Measurements from ENCODE around the gene TASL. TPM values are rescaled to one million over a fixed set of nuclear protein-coding genes. Genes with fewer than 3 reads are reported as not detected.
A peak's percentile ranks its signal among the peaks of the same experiment; 100 is the strongest.

The TASL gene
- polyA plus RNA-seq, 1 of the 3 experiments (the other 2 are of a cell fraction), result not detected

DNA sequence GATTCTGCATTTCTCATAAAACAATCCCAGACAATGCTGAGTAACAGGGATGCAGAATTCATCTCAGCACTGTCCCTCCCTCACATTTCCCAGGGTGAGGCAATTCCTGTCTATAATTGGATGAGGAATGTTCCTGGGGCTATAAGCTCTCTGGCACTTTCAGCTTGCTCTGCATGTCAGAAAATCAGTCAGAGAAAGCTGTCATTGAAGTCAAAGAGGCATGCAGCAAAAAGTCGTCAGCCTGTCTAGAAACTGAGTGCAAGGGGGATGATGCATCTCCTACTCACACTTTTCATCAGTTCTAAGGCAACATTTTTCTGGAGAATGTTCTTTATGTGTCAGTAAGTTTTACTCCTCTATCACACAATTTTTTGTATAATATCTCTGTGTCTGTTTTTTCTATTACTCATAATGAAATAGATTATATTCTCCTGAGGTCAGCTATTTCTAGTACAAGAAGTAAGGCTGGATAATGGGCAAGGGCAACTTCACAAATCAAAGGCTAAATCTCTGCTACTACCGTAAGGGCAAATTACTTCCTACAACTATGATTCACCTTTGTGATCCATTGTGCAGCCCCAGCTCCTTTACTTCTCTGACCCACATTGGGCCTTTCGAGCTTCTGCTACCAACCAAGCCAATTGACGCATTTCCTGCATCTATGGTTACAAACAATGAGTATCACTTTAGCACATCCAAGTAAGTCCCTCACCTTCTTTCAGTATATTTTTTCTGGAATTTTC is 56.0 kb downstream of the TASL start:
- H3K27me3 ChIP-seq (ENCODE audit: insufficient read depth), result no peaks in the 10 kb centered on the region
- no peaks in the 10 kb centered on the region for H4K20me1 ChIP-seq (ENCODE audit: insufficient read depth)
- peak overlapping the region; percentile 32; the same call in 1 of the 2 replicates for H3K4me2 ChIP-seq
- H3K4me3 ChIP-seq (ENCODE audit: low read depth in 2 of 2, low read length in 1 of 2), result no peak overlapping the region
- H3K9me2 ChIP-seq, result no peaks in the 10 kb centered on the region
- TF ChIP-seq EP300 (IDR thresholded peaks at IDR 0.05; ENCODE audit: borderline replicate concordance in 1 of 2, low read depth in 1 of 2, low read length in 1 of 2), result peak in 1 of 2 experiments; percentile 39; a peak in 1 of 4 replicates
- no peak for TF ChIP-seq EZH2phosphoT487 (IDR thresholded peaks at IDR 0.05; ENCODE audit: borderline replicate concordance, low read depth)
- TF ChIP-seq, protein P1, sequence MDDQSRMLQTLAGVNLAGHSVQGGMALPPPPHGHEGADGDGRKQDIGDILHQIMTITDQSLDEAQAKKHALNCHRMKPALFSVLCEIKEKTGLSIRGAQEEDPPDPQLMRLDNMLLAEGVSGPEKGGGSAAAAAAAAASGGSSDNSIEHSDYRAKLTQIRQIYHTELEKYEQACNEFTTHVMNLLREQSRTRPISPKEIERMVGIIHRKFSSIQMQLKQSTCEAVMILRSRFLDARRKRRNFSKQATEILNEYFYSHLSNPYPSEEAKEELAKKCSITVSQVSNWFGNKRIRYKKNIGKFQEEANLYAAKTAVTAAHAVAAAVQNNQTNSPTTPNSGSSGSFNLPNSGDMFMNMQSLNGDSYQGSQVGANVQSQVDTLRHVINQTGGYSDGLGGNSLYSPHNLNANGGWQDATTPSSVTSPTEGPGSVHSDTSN (IDR thresholded peaks at IDR 0.05), result peak; percentile 54
- no peak for DNase-seq
- no peaks in the 10 kb centered on the region for H3K79me2 ChIP-seq (ENCODE audit: insufficient read depth)
- ChIA-PET CTCF (no interaction called here), POLR2A (no interaction called here)
- no peaks in the 10 kb centered on the region for H3K36me3 ChIP-seq (replicated peaks in 1 of 2; ENCODE audit: control insufficient read depth in 1 of 2, insufficient read depth in 2 of 2, low read length in 1 of 2)
- H3K9ac ChIP-seq, result peak overlapping the region; percentile 12; the same call in 1 of the 2 replicates
- peaks cover 17% of the 10 kb centered on the region for H3F3A ChIP-seq (replicated peaks; ENCODE audit: insufficient read depth)
- WGBS (ENCODE audit: low lambda C conversion rate), result 13% methylated on average over 4 of the region's 4 CpGs
- H2AFZ ChIP-seq (ENCODE audit: low read depth), result peak overlapping the region; percentile 17; the same call in 1 of the 2 replicates
- peak overlapping the region in 1 of 2 experiments; percentile 80; a peak in 2 of 4 replicates for H3K27ac ChIP-seq (ENCODE audit: low read depth in 2 of 2, low read length in 1 of 2)
- H3K4me1 ChIP-seq (ENCODE audit: control insufficient read depth in 1 of 2, insufficient read depth in 2 of 2, low read depth in 1 of 2, low read length in 1 of 2), result peaks cover 0 to 4% of the 10 kb centered on the region in 2 experiments; a peak in 1 of 4 replicates
- H3K9me3 ChIP-seq, result no peaks in the 10 kb centered on the region

DNA sequence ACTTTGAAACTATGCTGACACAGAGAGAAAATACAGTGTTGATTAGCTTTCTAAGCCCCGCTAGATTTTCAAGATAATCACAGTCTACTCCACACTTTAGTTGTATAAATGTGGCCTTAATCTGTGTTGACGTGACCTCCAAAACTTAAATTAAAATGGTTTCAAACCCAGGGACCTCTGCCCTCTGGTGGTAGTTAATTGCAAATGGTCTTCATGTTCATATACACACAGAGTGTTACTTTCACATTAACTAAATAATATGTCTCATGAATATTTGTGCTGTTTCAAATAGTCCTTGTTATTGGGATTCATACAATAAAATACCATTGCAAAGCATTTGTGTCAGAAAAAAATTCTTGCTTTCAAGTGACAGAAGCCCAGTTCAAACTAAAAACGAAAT is 64.3 kb downstream of the TASL start:
- POLR2A ChIA-PET, result no interaction called here

More for the DNA sequence above, 64.3 kb downstream of the TASL start:
- H3K36me3 ChIP-seq (replicated peaks in 1 of 2; ENCODE audit: control insufficient read depth in 1 of 2, insufficient read depth in 2 of 2, low read length in 1 of 2), result no peaks in the 10 kb centered on the region
- no peaks in the 10 kb centered on the region for H3K79me2 ChIP-seq (ENCODE audit: insufficient read depth)
- no peak overlapping the region for H2AFZ ChIP-seq (ENCODE audit: low read depth)
- H3K4me2 ChIP-seq, result no peak overlapping the region
- CTCF ChIA-PET, result interaction anchor here (0.9 to 1.6 kb wide), 3 partner anchors 9 to 18 kb away, joined by 3 to 7 read pairs (median 4); no protein-coding TSS in a partner anchor
- 17% methylated on average over 3 of the region's 3 CpGs for WGBS (ENCODE audit: low lambda C conversion rate)
- no peak overlapping the region for H3K9ac ChIP-seq
- no peaks in the 10 kb centered on the region for H3K9me3 ChIP-seq
- TF ChIP-seq RAD21 (IDR thresholded peaks at IDR 0.05; ENCODE audit: low read length) (peak; percentile 17; the same call in 1 of the 2 replicates), SMC3 (IDR thresholded peaks at IDR 0.05; ENCODE audit: low read depth, low read length) (peak; percentile 16)
- TF ChIP-seq, protein P2, sequence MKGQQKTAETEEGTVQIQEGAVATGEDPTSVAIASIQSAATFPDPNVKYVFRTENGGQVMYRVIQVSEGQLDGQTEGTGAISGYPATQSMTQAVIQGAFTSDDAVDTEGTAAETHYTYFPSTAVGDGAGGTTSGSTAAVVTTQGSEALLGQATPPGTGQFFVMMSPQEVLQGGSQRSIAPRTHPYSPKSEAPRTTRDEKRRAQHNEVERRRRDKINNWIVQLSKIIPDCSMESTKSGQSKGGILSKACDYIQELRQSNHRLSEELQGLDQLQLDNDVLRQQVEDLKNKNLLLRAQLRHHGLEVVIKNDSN (IDR thresholded peaks at IDR 0.05; ENCODE audit: borderline replicate concordance, low read depth), result no peak
- TF ChIP-seq, protein P3, sequence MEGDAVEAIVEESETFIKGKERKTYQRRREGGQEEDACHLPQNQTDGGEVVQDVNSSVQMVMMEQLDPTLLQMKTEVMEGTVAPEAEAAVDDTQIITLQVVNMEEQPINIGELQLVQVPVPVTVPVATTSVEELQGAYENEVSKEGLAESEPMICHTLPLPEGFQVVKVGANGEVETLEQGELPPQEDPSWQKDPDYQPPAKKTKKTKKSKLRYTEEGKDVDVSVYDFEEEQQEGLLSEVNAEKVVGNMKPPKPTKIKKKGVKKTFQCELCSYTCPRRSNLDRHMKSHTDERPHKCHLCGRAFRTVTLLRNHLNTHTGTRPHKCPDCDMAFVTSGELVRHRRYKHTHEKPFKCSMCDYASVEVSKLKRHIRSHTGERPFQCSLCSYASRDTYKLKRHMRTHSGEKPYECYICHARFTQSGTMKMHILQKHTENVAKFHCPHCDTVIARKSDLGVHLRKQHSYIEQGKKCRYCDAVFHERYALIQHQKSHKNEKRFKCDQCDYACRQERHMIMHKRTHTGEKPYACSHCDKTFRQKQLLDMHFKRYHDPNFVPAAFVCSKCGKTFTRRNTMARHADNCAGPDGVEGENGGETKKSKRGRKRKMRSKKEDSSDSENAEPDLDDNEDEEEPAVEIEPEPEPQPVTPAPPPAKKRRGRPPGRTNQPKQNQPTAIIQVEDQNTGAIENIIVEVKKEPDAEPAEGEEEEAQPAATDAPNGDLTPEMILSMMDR (IDR thresholded peaks at IDR 0.05), result peak; percentile 75
- no peaks in the 10 kb centered on the region for H3K4me1 ChIP-seq (ENCODE audit: control insufficient read depth in 1 of 2, insufficient read depth in 2 of 2, low read depth in 1 of 2, low read length in 1 of 2)
- DNase-seq, result peak; percentile 5
- H3K9me2 ChIP-seq, result no peaks in the 10 kb centered on the region
- no peaks in the 10 kb centered on the region for H4K20me1 ChIP-seq (ENCODE audit: insufficient read depth)
- no peaks in the 10 kb centered on the region for H3K27me3 ChIP-seq (ENCODE audit: insufficient read depth)
- H3K27ac ChIP-seq (ENCODE audit: low read depth in 2 of 2, low read length in 1 of 2), result no peak overlapping the region
- no peak overlapping the region for H3K4me3 ChIP-seq (ENCODE audit: low read depth in 2 of 2, low read length in 1 of 2)
- no peaks in the 10 kb centered on the region for H3F3A ChIP-seq (replicated peaks; ENCODE audit: insufficient read depth)

Small RNA genes lying within 50 kb of the gene (small RNA-seq; reads per million reads assigned to genes)
- gene CKS1BP6, result 0 reads per million in 7 experiments

Other genes with a start within 250 kb of the TASL start
- gene GK, start 75.7 kb upstream of the TASL start, polyA plus RNA-seq (2012; rRNA removed), result 2.2 and 3.1 TPM in 2 replicates